Measurements from ENCODE around the gene ROPN1L.

Gene ROPN1L

GRCh38 chr5:10468256-10468655 is 26.6 kb downstream of the ROPN1L start:
- TF ChIP-seq CTCF (IDR thresholded peaks at IDR 0.05; ENCODE audit: borderline replicate concordance, extremely low read depth, low read length, poor library complexity, severe bottlenecking): no peak
- TF ChIP-seq EZH2 (IDR thresholded peaks at IDR 0.05; ENCODE audit: borderline replicate concordance, low read depth, low read length, severe bottlenecking): no peak
- Histone ChIP-seq H3K79me2 (ENCODE audit: insufficient read depth, low read length) (no peaks in the 10 kb centered on the region), H3K4me1 (ENCODE audit: insufficient read depth, low read length) (peaks cover 8% of the 10 kb centered on the region), H4K20me1 (ENCODE audit: insufficient read depth, low read length) (no peaks in the 10 kb centered on the region), H3K36me3 (ENCODE audit: insufficient read depth, low read length) (no peaks in the 10 kb centered on the region), H3K27ac (ENCODE audit: low read length) (no peak overlapping the region), H3K9me3 (ENCODE audit: insufficient read depth, low read length, severe bottlenecking) (no peaks in the 10 kb centered on the region), H3K9ac (ENCODE audit: low read depth, low read length) (no peak overlapping the region), H3K4me2 (ENCODE audit: insufficient read depth, low read length) (no peak overlapping the region), H2AFZ (ENCODE audit: low read depth, low read length) (no peak overlapping the region), H3K4me3 (ENCODE audit: low read depth in 1 of 2, low read length in 2 of 2) (no peak overlapping the region), H3K27me3 (ENCODE audit: insufficient read depth, low read length, poor library complexity) (no peaks in the 10 kb centered on the region)
- DNase-seq (no peak), ATAC-seq (ENCODE audit: insufficient read depth, low read depth) (no peak)

- Histone ChIP-seq H2AFZ (ENCODE audit: low read depth, low read length) (no peak overlapping the region), H3K9ac (ENCODE audit: low read depth, low read length) (no peak overlapping the region), H3K27me3 (ENCODE audit: insufficient read depth, low read length, poor library complexity) (no peaks in the 10 kb centered on the region), H3K79me2 (ENCODE audit: insufficient read depth, low read length) (no peaks in the 10 kb centered on the region), H3K9me3 (ENCODE audit: insufficient read depth, low read length, severe bottlenecking) (no peaks in the 10 kb centered on the region), H3K4me1 (ENCODE audit: insufficient read depth, low read length) (peaks cover 8% of the 10 kb centered on the region), H3K4me3 (ENCODE audit: low read depth in 1 of 2, low read length in 2 of 2) (no peak overlapping the region), H3K27ac (ENCODE audit: low read length) (no peak overlapping the region), H3K36me3 (ENCODE audit: insufficient read depth, low read length) (no peaks in the 10 kb centered on the region), H4K20me1 (ENCODE audit: insufficient read depth, low read length) (no peaks in the 10 kb centered on the region), H3K4me2 (ENCODE audit: insufficient read depth, low read length) (no peak overlapping the region)
- TF ChIP-seq CTCF (IDR thresholded peaks at IDR 0.05; ENCODE audit: borderline replicate concordance, extremely low read depth, low read length, poor library complexity, severe bottlenecking) (no peak), EZH2 (IDR thresholded peaks at IDR 0.05; ENCODE audit: borderline replicate concordance, low read depth, low read length, severe bottlenecking) (no peak)
- ATAC-seq (ENCODE audit: insufficient read depth, low read depth): no peak
- no peak for DNase-seq
These were observed 27.8 kb downstream of the ROPN1L start for GRCh38 chr5:10469253-10470050.

GRCh38 chr5:10470669-10471068 is 29.0 kb downstream of the ROPN1L start:
- ATAC-seq (ENCODE audit: insufficient read depth, low read depth) (no peak), DNase-seq (no peak)
- H3K4me2 ChIP-seq (ENCODE audit: insufficient read depth, low read length): no peak overlapping the region
- H3K27ac ChIP-seq (ENCODE audit: low read length): no peak overlapping the region
- no peak for TF ChIP-seq CTCF (IDR thresholded peaks at IDR 0.05; ENCODE audit: borderline replicate concordance, extremely low read depth, low read length, poor library complexity, severe bottlenecking)
- TF ChIP-seq EZH2 (IDR thresholded peaks at IDR 0.05; ENCODE audit: borderline replicate concordance, low read depth, low read length, severe bottlenecking): no peak
- H2AFZ ChIP-seq (ENCODE audit: low read depth, low read length): no peak overlapping the region
- no peaks in the 10 kb centered on the region for H3K27me3 ChIP-seq (ENCODE audit: insufficient read depth, low read length, poor library complexity)
- no peak overlapping the region for H3K9ac ChIP-seq (ENCODE audit: low read depth, low read length)
- no peaks in the 10 kb centered on the region for H3K9me3 ChIP-seq (ENCODE audit: insufficient read depth, low read length, severe bottlenecking)
- no peak overlapping the region for H3K4me3 ChIP-seq (ENCODE audit: low read depth in 1 of 2, low read length in 2 of 2)
- no peaks in the 10 kb centered on the region for H3K79me2 ChIP-seq (ENCODE audit: insufficient read depth, low read length)
- H4K20me1 ChIP-seq (ENCODE audit: insufficient read depth, low read length): no peaks in the 10 kb centered on the region
- no peaks in the 10 kb centered on the region for H3K36me3 ChIP-seq (ENCODE audit: insufficient read depth, low read length)
- H3K4me1 ChIP-seq (ENCODE audit: insufficient read depth, low read length): peaks cover 8% of the 10 kb centered on the region

Measured in DND-41 (cell line).